Measurements from ENCODE around the gene ARL6IP6.

DNA sequence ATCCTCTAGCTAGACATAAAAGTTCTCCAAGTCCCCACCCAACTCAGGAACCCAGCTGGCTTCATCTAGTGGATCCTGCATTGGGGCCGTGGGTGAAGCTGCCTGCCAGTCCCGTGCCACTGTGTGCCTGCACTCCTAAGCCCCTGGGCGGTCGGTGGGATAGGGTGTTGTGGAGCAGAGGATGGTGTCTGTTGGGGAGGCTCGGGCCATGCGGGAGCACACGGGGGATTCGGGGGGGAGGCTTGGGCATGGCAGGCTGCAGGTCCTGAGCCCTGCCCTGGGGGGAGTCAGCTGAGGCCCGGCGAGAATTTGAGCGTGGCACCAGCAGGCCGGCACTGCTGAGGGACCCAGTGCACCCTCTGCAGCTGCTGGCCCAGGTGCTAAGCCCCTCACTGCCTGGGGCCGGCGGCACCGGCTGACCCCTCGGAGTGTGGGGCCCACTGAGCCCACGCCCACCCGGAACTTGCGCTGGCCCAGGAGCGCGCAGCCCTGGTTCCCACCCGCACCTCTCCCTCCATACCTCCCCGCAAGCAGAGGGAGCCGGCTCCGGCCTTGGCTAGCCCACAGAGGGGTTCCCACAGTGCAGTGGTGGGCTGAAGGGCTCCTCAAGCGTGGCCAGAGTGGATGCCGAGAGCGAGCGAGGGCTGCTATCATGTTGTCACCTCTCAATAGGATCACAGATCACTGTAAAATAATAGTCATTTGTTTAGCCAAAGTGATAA, 86.4 kb downstream of the ARL6IP6 start:
- no peak for TF ChIP-seq CTCF (IDR thresholded peaks at IDR 0.05; ENCODE audit: poor library complexity)
- TF ChIP-seq EZH2 (IDR thresholded peaks at IDR 0.05; ENCODE audit: borderline replicate concordance): no peak

Measured in hepatocyte (in vitro differentiated cells).